Endothelial cell of hepatic sinusoid (primary cell): ENCODE results near the gene RTL1.

Experiments
- in situ Hi-C: cut with HindIII; loops from 2 replicates; pipeline ENCODE4 v1.10.0; 2017; ENCODE audit warnings: low sequenced_read_pairs

Gene RTL1

DNA sequence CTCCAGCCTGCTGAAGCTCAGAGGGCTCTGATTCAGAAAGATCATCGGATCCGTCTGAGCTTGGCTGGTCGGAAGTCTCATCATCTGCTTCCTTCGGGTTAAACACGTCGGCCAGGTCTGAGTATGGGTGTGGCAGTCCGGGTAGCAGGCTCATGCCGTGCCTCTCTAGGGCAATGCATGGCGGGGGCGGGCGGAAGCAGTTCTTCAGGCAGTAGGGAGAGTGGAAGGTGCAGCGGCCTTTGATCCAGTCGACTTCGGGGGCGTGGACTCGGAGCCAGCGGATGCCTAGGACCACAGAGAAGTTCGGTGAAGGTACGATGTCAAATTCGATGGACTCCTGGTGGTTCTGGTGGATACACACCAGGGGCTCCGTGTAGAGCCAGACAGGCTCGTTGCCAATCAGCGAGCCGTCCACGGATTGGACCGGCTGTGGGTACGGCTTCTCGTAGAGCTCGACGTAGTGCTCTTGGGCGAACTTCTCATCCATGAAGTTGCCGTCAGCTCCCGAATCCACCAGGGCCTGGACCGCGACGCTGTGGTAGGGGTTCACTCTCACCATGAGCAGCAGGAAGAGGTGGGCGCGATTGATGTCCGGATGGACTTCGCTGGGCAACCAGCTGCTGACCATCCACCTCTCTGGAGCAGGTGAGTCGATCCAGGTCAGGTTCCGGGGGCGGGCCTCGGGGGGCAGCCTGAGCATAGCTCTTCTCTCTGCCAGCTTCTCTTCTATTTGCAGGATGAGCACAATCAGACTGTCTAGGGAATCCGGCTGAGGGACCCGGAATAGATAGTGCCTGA, 20.3 kb downstream of the RTL1 start:
- in situ Hi-C loops: no loop called here

DNA sequence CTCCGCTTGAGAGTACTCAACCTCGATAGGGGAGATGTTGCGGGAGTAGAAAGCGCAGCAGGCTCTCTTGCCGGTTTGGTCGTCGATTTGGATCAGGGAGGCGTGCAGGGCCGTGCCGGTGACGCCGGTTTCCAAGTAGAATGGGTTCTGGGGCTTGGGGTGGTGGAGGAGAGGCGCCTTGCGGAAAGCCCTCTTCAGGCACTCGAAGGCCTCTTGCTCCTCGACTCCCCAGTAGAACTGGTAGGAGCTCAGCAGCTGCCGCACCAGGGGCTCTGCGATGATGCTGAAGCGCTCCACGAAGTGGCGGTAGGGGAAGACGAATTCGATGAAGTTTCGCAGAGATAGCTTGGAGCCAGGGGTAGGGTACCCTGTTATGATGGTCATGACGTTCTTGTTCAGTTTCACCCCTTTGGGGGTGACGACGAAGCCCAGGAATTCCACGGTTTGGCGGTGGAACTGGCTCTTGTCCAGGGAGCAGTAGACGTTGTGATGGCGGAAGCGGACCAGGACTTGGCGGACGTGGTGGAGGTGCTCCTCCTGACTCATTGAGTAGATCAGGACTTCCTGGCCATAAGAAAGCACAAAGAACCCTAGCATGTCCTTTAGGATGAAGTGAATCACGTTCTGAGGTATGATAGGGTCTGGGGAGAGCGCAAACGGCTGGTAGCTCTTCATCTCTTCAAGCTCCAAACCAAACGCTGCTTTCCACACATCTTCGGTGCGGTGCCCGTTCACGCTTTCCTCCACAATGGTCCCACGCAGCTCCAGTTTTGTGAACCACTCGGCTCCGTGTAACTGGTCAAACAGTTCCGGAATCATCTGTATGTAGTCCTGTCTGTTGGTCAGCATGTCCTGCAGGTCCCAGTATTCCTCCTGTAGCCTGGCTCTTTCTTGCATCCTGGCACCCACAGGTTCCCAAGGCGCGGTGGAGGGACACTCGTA, 21.2 kb downstream of the RTL1 start:
- in situ Hi-C loops: no loop called here

DNA sequence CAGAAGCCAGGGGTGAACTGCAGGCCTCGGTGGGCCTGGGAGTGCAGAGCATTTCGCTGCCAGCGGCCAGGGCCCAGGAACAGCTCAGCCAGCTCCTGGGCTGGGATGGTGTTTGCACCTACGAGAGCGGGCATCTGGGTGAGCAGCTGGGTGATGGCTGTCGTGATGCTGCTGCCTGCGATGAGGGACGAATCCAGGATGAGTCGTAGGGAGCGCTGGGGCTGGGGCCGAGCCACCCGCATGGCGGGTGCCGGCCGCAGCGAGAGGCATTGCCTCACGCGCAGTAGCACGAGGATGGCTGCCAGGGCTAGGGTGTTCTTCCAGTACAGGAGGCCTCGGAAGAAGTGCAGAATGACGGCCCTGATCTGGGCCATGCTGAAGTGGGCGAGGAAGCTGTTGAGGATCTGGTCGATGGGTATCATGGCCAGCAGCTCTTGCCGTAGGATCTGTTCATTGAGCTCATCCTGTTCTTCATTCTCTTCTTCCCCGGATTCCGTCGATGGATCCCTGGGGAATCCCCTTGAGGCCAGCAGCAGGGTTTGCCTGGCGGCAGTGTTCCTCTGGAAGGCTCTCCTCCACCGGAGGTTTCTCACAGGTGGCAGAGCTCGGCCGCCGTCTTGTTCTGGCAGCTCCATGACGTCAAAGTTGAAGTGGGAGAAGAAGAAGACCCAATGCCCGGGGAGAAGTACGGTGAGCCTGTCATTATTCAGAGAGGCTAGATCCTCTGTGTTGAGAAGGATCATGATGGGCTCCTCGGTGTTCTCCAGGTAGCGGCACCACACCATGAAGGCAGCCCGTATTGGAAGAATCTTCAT, 22.1 kb downstream of the RTL1 start:
- in situ Hi-C loops: no loop called here

DNA sequence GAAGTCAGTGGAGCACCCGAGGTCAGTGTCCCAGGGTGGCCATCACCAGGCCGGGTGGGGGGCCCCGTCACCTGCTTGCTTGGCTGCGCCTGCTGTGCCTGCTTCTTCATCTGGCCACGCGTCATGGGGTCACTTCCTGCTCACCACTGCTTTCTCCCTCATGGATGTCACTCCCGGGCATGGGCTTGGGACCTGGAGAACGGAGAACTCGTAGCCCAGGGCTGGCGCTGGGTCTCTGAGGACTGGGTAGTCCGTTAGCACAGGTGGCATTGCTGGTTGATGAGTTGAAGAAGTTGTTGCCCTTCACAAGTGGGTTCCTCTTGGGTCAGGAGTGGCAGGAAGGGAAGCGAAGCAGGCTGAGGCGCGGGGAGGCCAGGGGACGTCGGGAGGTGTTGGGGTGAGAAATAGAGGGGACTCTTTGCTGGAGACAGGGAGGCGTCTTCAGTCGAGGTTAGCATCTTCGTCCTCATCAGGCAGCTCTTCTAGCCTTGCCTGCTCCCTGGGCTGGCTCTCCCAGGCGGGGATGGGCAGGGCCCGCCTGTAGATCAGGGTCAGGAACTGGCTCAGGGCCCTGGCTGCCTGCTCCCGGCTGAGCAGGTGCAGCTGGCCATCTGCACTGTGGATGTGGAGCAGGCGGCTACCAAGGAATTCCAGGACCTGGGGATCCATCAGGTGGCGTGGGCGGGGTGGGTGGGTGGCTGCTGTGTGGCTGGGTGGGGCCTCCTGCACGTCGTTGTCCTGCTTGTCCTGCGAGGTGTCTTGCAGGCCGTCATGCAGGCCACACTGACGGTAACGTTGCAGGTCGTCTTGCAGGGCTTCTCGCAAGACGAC, 23.0 kb downstream of the RTL1 start:
- in situ Hi-C loops: no loop called here

DNA sequence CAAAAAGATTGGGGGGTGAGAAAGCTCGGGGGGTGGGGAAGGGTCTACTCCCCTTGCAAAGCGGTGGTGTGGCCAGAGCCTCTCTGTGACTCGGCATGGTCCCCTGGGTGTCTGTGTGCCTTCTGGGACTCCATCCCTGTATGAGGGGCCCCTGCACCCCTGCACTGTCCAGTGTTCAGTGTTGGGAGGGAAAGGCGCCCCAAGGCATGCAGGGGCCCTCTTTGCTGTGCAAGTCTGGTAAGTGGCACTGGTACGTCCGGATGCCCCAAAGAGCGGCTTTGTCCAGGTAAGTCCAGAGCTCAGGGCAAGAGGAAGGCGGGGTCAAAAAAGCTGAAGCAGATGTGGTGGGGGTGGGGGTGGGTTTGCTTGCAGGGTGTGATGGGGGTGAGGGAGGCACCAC, 23.7 kb downstream of the RTL1 start:
- in situ Hi-C loops: no loop called here

DNA sequence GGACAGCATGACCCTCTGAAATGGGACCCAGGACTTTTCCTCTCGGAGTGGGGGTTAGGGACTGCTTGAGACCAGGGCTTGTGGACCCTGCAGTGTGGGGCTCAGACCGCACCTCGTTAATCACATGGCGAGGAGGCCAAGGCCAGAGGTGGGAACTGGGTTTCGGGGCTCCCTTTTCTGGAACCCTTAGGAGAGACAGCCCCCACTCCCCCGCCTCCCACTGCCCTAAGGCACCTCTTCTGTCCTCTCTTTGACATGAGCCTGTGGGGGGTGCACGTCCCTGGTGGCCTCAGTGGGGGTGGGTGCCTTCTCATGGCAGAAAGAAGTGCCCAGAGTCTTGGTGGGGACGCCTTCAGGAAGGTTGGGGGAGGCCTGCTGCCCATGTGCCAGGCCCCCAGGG, 24.3 kb downstream of the RTL1 start:
- in situ Hi-C loops: no loop called here

DNA sequence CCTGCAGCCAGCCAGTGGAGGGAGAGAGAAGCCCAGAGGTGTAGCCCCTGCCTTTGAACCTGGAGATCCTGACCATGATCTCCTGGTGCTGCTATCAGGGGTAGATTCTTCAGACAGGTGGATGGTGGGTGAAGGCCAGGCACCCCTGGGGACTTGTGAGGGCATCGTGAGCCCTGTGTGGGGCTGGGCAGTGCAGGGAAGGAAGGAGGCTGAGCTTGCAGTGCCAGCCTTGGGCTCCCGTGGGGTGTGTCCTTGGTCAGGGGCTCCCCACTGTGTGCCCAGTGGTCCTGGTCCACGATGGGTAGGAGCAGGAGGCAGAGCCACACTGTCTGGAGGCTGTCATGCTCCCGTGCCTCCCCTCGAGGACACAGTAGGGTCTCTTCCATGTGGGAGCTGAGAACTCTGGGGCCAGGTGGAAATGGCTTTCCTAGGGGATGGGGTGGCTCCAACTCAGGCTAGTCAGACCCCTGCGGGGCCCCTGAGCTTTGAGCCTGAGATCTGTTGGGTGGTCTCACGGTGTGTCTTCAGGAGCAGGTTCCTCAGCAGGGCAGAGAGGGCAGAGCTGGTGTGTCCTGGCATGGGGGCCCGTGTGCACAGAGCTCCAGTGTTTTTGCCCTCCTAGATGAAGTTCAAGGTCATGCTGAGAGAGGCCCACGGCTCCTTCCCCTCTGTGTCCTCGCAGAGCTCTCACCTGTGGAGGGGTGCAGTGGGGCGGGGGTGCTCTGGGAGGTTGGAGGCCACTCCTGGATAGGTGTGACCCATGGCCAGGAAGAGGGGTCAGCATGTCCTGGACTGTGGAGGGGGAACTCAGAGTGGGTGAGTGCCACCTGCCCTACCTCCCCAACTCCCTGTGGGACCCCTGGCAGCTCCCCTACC, 25.0 kb downstream of the RTL1 start:
- in situ Hi-C loops: no loop called here

DNA sequence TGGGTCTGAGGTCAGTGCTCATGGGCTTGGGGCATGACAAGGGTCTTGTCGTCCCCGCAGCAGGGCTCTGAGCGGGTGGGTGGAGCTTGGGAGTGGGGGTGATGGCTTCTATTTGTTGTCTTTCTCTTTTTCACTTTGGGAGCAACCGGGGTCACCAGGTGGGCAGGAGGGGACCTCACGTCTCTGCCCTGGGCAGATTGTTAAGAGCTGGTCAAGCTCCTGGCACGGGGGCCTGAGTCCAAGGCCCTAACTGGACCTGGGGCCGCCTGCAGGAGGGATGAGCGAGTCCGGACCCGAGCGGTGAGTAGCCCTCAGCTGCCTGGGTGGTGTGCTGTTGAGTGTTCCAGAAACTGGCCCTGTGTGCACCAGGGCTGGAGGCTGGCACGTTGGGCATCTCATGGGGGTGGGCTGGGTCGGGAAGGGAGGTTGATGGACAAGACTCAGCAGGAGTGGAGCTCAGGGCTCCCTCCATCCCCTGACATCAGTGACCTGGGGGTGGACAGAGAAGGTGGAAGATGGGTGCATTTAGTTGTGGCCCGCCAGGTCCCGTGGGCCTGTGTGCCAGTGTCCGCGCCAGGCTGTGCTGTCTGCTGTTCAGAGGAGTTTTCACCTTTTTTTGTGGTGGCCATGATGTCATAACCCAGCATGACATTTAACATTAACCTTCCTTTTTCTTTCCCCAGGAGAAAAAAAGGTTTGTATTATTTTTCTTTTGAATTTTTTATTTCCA, 27.5 kb downstream of the RTL1 start:
- in situ Hi-C loops: no loop called here

DNA sequence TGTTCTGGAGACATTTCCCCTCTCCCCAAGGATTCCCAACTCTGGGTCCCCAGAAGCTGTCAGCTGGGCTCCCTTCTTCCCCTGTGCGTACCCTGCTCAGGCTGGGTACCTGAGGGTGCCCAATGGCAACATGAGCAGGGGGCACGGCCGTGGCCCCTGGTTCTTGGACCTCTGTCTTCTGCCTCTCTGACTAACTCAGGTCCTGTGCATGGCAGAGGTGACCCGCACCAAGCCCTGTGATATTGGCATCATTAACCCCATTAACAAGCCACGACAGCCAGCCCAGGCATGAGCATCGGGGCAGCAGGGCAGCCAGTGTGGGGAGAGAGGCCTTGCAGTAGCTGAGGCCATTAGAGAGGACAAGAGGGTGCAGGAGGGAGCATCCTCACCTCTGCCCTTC, 28.4 kb downstream of the RTL1 start:
- in situ Hi-C loops: no loop called here

DNA sequence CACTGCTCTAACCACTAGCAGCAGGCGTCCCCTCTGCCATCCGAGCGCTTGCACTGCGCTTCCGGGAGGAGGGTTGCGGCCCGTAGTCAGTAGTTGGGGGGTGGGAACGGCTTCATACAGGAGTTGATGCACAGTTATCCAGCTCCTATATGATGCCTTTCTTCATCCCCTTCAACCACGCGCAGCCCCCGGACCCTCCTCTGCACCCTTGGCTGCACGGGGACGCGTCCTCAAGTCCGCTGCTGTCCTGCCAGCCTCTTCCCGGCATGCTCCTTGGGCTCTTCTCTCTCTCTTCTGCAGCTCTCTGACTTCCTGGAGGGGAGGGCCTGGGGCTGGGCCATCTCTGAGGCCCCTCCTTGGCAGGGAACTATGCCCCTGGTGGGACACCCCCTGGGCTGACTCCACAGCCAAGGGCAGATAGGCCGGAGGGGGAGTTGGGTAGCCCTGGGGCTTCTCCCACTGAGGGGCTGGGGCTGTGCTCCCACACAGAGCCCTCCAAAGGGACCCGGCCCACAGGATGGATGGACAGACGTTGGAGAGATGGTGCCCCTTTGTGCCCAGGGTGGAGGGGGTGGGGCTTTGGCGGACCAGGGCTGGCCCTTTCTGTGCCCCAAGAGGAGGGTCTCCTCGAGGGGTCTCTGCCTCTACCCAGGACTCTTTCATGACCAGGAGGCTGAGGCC, 29.0 kb downstream of the RTL1 start:
- in situ Hi-C loops: no loop called here

DNA sequence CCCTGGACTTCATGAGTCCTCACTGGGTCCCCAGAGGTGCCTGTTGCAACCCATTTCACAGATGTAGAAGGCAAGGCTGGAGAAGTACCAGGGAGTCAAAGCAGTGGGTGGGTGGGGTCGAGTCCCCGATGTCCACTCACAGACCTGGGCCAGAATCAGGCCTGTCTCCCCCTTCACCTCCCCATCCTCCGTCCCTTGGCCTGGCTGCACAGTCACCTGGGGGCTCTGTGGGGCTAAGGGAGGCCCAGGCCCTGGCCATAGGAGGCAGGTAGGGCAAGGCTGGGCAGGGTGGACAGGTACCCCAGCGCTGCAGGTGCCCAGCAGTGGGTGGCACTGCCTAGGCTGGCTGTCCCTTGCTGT, 29.5 kb downstream of the RTL1 start:
- in situ Hi-C loops: no loop called here

DNA sequence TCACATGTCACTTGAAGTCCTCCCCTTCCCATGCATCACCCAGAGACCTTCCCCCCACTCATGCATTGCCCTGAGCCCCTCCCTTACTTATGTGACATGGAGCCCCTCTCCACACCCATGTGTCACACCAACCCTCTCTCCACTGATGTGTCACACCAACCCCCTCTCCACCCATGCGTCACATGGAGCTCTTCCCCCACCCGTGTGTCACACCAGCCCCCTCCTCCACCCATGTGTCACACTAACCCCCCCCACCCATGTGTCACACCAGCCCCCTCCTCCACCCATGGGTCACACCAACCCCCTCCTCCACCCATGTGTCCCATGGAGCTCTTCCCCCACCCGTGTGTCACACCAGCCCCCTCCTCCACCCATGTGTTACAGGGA, 30.4 kb downstream of the RTL1 start:
- in situ Hi-C loops: no loop called here

DNA sequence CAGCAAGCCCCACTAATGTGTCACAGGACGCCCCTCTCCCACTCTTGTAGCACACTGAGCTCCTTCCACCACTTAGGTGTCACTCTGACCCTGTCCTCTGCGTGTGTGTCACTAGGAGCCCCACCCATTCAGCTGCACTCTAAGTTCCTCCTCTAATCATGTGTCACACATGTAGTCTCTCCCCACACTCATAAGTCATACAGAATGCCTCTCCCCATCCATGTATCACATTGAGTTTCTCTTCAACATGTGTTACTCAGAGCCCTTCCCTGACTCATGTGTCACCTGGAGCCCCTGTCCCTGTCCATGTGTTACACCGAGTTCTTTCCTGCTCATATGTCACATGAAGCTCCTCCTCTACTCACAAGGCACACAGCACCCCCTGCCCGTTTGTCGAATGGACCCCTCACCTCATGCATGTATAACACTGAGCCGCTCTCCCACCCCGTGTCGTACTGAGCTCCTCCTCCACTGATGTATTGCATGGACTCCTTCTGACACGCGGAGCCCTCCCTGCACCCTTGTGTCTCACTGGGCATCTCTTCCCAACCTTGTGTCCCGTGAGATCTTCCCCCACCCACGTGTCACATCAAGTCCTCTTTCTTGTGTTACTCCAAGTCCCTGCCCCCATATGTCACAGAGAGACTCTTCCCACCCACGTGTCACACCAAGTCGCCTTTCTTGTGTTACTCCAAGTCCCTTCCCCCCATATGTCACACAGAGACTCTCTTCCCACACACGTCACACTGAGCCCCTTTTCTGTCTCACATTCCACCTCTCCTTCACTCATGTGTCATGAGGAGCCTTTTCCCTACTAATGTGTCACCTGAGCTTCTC, 31.0 kb downstream of the RTL1 start:
- in situ Hi-C loops: no loop called here

DNA sequence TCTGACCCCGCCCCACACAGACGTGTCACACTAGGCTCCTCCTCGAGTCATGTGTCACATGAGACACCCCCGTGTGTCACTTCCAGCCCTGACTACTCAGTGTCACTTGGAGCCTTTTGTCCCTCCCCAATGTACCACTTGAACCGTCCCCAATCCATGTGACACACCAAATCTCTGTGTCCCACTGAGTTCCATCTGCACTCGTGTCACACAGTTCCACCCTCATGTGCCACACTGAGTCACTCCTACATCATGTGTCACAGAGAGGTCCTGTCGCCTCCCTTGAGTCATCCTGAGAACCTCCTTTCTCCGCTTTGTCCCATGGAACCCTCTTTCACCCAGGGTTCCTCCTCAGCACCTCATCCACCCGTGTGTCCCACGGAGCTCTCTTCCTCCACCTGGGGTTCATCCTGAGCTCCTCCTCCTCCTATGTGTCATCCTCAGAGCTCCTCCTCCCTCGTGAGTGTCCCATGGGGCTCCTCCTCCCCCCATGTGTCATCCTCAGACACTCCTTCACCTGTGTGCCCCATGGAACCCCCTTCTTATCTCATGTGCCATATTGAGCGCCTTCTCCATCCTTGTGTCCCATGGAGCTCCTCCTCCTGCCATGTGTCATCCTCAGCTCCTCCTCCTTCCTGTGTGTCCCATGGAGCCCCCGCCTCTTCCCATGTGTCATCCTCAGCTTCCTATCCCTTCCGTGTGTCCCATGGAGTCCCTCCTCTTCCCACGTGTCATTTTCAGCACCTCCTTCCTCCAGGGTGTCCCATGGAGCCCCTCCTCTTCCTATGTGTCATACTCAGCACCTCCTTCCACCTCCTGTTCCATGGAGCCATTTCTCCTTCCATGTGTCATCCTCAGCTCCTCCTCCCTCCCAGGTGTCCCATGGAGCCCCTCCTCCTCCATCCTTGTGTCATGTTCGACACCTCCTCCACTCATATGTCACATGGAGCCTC, 32.0 kb downstream of the RTL1 start:
- in situ Hi-C loops: no loop called here

DNA sequence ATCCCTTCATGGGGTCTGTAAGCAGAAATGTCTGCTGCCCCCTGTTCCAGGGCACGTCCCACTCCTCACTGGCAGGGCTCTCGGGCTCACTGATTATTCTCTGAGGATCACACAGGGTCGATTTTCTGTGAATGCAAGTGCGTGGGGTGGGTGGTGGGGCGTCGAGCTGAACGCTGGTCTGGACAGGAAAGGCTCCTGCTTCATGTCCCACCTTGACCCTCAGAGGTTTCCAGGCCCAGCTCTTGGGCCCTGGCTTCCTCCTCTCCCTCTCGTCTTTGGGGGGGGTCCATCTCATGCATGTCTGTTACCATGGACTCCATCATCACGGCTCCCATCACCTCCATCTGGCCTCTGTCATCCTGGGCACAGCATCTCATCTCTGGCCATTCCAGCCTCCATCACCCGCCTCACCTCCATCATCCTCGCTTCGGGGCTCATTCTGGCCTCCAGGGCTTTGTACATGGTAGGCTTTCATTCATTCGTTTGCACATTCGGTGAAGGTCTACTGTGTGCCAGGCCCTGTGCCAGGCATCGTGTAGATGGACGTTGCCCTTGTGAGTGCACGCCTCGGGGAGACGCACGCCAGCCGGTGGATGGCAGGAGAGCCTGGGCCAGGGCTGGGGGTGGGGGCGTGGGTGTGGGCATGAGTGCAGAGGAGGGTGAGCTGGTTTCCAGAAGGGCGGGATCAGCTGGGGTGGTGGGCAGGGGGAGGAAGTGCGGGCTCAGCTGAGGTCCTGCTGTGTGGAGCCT, 34.7 kb downstream of the RTL1 start:
- in situ Hi-C loops: no loop called here
